ENCODE measurements around the gene INSM1. TPM values are rescaled to one million over a fixed set of nuclear protein-coding genes. Genes with fewer than 3 reads are reported as not detected.

Gene INSM1
- total RNA-seq, 1 experiment from 2014 or later, result 6.3 TPM

DNA sequence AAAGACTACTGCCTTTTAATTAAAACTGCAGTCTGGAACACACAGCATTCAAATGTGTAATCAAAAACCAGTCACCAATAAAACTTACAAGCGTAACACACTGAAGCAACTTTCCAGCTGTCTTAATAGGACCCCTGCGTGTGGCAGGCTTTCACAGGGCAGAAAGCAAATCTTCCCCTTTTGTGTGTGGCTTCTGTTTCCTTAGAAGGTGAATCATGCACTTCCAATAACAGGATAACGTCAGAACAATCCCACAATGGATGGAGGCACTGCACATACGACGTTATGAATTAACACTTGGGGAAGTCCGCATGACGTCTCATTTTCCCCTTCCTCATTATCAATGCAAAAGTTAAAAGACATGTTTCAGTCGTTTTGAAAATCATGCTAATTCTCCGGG, 44.8 kb downstream of the INSM1 start:
- Histone ChIP-seq H3K4me3 (no peak overlapping the region), H3K4me1 (peaks cover 27% of the 10 kb centered on the region), H3K27ac (no peak overlapping the region), H3K9me3 (replicated peaks) (no peaks in the 10 kb centered on the region), H3K36me3 (no peaks in the 10 kb centered on the region), H3K27me3 (no peaks in the 10 kb centered on the region)
- DNase-seq, result peak in 1 of 2 experiments; percentile 54

DNA sequence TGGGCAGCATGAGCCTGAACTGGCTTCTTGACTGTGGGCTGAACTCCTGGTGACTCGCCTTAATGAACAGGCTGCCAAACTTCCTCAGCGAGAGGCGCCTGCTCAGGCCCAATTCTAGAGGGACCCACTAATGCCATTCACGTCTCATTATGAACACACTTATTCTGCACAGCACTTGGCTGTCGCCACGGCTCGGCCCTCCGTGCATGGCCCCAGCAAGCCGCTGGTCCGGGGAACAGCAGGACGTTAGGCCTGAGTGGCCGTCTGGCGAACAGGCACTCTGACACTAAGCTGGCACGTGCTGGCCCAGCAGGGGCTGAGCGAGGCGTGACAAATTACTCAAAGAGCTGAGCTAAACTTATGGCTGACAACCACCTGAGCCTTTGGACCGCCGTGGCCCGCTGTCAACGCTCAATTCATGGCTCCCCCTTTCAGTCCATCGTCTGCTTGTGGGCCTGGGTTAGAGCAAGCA, 45.9 kb downstream of the INSM1 start:
- DNase-seq, result no peak
- no peak overlapping the region for H3K27ac ChIP-seq
- no peaks in the 10 kb centered on the region for H3K9me3 ChIP-seq (replicated peaks)
- no peaks in the 10 kb centered on the region for H3K27me3 ChIP-seq
- no peaks in the 10 kb centered on the region for H3K36me3 ChIP-seq
- H3K4me1 ChIP-seq, result peaks cover 16% of the 10 kb centered on the region
- H3K4me3 ChIP-seq, result no peak overlapping the region

DNA sequence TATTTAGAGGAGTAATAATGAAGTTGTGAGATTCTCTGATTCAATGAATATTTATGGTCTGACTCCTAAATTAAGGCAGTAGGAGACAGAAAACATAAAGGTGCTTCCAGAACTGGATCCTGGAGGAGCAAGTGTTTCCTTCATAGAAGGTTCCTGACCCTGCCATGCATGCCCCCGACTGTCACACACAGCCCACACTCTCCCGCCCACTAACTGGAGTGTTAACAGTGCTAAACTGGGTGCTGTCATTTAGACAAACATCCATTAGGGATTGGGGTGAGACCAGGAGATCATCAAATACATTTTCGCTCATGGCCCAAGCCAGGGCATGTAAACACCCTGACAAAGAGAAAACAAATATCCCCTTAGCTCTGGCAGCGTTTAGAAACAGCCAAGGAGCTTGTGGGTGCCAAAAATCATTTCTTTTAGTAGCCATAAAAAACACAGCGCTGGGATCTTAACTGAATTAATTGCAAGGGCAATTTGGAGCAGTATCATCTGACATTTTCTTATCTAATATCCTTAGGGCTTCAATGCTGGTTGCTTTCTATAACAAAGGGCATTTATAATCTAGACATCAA, 46.8 kb downstream of the INSM1 start:
- Histone ChIP-seq H3K9me3 (replicated peaks) (no peaks in the 10 kb centered on the region), H3K27ac (no peak overlapping the region), H3K4me1 (peaks cover 11% of the 10 kb centered on the region), H3K27me3 (no peaks in the 10 kb centered on the region), H3K4me3 (no peak overlapping the region), H3K36me3 (no peaks in the 10 kb centered on the region)
- no peak for DNase-seq

DNA sequence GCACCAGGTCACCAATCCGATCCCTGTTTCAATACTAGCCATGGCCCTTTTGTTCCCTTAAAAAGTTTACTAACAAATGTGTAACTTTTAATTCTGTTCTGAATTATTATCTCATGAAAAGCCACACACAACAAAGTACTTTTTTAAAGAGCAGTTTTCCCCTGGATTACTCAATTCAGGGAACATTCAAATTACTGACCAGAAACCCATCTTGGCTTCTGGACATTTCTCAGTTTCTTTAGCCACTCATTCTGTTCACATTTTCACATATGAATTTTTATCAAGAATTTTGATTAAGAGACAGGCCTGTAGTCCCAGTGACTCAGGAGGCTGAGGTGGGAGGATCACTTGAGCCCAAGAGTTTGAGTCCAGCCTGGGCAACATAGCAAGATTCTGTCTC, 47.4 kb downstream of the INSM1 start:
- no peak overlapping the region for H3K4me3 ChIP-seq
- H3K9me3 ChIP-seq (replicated peaks), result no peaks in the 10 kb centered on the region
- no peak for DNase-seq
- no peak overlapping the region for H3K27ac ChIP-seq
- no peaks in the 10 kb centered on the region for H3K27me3 ChIP-seq
- peaks cover 11% of the 10 kb centered on the region for H3K4me1 ChIP-seq
- H3K36me3 ChIP-seq, result no peaks in the 10 kb centered on the region

DNA sequence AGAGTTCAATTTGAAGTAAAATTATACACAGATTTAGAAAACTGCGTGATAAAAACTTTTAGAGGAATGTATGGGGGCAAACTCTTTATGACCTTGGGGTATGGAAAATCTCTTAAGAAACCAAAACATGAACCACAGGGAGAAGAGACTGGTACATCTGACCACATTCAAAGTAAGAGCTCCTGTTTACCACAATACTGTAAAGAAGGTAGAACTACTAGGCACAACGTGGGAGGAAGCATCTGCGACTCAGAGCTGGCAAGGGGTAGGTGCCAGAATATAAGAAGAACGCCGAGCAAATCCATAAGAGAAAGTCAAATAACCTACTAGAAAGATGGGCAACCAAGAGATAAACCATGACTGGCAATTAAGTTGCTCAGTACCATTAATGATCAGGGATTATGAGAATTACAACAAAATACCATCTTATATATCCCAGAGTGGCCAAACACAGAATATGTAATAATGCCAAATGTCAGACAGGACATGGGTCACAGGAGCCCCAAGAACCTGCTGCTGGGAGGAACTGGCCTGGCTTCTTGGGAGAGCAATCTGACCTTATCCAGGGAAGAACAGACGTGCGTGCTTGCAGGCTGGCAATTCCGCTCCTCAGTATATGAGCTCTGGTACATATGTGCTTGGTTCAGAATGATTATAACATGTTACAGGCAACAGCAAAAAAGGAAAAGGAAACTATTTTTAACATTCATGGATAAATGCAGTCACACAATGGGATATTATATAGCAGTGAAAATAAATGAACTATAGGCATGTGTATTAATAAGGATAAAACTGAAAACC, 50.2 kb downstream of the INSM1 start:
- Histone ChIP-seq H3K4me1 (peaks cover under 1% of the 10 kb centered on the region), H3K4me3 (no peak overlapping the region), H3K27me3 (no peaks in the 10 kb centered on the region), H3K9me3 (replicated peaks) (no peaks in the 10 kb centered on the region), H3K36me3 (no peaks in the 10 kb centered on the region), H3K27ac (no peak overlapping the region)
- no peak for DNase-seq
